ENCODE results near the gene LYPD5.

The LYPD5 gene

GRCh38 chr19:43749898-43750297 lies 52.3 kb downstream of the LYPD5 start:
- no peak for DNase-seq

GRCh38 chr19:43749152-43749551 lies 53.1 kb downstream of the LYPD5 start:
- no peak for DNase-seq

- no peak for DNase-seq
These were observed 53.6 kb downstream of the LYPD5 start for GRCh38 chr19:43748685-43749084.

- no peak for DNase-seq
These were observed 54.0 kb downstream of the LYPD5 start for GRCh38 chr19:43748205-43748594.

- DNase-seq = no peak
These were observed 54.6 kb downstream of the LYPD5 start for GRCh38 chr19:43747557-43748204.
